Measurements from ENCODE around the gene POMT1.

POMT1 gene

DNA sequence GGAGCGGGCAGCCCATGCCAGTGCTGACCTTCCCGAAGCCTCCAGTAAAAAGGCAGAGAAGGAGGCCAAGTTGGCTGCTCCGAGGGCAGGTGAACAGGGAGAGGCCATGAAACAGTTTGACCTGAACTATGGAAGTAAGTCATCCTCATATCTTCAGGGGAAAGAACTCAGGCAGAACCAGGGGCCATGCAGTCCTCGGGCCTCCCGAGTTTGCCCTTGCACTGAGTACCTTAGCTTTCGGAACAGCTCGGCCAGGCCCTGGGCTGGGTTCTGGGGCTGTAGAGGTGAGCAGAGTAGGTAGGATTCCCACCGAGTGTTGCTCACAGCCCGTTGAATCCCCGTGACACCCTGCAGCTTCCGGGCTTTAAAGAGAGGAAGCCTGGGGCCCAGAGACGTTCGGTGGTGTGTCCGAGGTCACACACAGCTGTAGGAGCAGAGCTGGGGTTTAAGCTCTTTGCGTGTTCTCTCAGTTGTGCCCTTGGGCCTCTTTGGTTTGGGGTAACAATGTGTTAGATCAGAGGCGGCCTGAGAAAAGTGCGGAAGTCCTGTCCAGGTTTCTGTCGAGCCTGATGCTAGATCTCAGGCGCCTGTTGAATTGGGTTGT lies 24.8 kb upstream of the POMT1 start:
- DNase-seq: no peak

DNA sequence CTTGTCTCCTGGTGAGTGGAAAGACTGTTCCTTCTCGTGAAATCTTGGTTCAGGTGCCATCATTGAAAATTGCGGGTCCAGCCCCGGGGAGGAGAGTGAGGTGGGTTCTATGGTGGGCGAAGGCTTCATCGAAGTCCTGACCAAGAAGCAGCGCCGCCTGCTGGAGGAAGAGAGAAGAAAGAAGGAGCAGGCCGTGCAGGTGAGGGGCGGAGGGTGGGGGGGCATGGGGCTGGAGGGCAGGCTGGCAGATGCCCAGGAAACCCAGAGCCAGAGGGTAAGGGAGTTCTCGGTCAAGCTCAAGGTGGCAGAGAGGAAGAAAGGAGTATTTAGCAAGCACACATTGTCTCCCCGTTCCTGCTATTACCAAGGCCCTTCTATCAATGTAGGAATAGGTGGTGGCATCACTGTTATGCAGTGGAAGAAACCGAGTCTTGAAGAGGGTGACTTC lies 24.3 kb upstream of the POMT1 start:
- DNase-seq: peak; percentile 83

DNA sequence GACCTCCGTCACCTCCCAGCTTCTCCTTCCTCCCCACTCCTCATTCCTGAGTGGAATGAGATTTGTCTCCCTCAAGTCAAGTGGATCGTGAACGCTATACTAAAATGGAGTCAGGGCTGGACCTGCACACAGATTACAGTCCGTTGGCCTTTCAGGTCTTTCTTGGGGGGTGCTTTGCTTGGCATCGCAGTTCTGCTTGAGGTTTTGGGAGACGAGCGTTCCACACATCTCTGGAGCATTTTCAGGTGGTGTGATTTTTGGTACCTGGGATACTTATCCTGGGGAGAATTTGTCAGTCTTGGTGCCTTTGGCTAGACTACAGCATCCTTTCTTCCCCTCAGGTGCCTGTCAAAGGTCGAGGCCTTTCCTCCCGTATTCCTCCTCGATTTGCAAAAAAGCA lies 23.8 kb upstream of the POMT1 start:
- no peak for DNase-seq

DNA sequence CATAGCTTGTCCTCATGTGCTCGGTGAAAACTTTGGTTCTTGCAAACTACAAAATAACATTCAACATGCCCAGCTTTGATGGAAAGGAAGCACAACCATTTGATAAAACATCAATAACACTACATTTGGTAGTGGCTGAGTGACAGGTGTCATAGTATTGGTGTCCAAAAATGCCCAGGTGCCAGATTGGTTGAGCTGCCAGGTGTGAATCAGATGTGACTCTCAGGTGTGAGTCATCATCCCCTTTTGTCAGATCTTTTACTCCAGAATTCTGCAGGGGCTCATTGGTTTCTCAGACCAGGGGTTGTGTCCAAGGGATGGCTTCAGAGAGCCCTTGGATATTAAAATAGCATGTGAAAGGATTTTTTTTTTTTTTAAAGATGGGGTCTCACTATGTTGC lies 22.5 kb upstream of the POMT1 start:
- DNase-seq: no peak

DNA sequence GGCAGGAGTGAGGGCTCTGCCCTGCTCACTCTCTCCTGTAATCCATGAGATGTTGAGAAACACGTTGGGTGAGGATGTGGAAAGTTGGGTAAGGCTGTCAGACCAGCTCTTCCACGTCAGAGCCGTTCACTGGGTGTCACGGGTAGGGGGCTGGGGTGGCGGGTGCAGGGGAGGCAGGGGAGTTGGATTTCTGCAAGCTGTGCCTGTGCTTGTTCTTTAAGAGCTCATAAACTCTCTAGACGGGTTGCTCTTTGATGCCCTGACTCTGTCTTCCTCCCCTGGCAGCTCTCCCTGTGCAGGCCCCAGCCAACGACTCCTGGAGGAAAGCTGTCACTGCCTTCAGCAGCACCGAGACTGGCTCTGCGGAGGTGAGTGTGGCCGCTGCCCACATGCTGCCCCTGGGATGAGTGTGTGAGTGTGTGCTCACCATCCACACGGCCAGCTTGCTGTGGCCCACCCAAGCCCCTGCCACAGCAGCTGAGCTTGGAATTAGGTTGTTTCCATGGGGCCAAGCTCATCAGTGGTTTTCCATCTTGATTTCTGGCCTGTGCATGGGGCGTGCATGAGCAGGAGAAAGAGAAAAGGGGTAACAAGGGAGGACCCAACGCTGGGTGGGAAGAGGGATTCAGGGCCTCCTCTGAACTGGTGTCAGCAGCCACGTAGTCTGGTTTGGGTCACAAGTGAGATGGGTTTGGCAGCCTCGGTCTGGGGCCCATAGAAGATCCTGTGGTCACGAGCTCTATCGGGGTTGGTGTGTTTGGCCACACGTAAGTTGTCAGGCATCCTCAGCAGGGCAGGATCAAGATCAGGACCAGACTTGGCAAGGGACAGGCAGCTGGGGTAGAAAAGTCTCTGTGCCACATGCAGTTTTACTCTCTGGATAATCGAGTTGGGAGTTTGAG lies 21.0 kb upstream of the POMT1 start:
- no peak for DNase-seq

DNA sequence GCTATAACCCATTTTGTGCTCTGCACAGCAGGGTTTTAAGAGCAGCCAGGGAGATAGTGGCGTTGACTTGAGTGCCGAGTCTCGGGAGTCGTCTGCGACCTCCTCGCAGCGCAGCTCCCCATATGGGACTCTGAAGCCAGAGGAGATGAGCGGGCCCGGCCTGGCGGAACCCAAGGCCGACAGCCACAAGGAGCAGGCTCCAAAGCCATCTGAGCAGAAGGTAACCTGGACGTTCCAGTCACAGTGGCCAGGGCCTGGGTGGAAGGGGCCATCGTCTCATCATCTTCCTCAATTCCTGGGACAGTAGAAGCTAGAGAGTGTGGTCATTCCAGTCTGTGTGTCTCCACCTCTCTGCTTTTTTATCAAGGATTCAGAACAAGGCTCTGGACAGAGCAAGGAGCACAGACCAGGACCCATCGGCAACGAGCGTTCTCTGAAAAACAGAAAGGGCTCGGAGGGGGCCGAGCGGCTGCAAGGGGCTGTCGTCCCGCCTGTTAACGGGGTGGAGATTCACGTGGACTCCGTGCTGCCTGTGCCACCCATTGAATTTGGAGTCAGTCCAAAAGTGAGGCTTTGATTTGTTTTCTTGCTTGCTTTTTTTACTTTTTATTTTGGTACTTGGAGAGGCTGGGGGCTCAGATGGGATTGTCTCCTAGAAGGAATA lies 20.2 kb upstream of the POMT1 start:
- no peak for DNase-seq

DNA sequence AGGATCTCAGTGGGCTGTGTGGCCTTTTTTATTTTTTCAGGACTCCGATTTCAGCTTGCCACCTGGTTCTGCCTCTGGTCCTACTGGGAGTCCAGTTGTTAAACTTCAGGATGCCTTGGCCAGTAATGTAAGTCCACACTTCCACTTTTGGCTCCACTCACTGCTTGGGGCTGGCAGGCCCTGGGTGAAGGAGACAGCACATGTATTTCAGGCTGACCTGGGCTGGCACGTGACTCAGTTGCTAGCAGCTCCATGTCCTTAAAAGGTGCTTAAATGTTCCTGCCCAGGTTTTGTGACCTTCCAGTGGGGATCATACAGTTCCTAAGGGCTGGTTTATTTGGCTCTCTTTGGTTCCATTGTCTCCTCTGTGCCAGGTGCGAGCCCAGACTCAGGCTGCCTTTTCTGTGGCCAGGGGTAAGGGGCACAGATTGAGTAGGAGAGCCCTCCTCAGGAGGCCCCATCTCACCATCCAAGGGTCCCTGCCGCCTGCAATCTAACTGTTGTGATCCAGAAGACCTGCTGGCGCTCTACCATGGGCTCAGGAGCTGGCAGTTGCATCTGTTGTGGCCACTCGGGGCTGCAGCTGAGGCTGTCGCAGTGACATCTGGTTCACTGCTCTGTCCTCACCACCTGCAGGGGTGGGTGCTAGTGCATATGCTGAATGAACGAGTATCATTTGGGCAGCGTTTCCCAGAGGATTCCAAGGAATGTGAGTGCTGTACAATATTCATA lies 19.2 kb upstream of the POMT1 start:
- no peak for DNase-seq

DNA sequence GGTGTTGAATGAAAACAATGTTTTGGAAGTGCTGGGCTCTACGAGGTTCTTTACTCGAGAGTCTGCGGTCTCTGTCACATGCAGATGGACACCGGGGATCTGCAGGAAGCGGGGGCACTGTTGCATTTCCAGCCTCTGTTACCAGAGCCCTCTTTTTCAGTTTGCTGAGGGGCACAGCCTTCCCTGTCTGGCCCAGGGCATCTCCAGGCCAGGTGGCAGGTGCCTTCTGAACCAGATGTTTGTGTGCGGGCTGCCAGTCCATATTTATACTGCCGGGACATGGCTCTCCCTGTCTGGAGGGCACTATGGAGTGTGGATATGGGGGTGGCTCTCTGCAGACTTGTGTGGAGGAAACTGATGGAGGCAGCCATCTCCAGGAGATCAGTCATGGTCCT lies 18.7 kb upstream of the POMT1 start:
- DNase-seq: no peak

DNA sequence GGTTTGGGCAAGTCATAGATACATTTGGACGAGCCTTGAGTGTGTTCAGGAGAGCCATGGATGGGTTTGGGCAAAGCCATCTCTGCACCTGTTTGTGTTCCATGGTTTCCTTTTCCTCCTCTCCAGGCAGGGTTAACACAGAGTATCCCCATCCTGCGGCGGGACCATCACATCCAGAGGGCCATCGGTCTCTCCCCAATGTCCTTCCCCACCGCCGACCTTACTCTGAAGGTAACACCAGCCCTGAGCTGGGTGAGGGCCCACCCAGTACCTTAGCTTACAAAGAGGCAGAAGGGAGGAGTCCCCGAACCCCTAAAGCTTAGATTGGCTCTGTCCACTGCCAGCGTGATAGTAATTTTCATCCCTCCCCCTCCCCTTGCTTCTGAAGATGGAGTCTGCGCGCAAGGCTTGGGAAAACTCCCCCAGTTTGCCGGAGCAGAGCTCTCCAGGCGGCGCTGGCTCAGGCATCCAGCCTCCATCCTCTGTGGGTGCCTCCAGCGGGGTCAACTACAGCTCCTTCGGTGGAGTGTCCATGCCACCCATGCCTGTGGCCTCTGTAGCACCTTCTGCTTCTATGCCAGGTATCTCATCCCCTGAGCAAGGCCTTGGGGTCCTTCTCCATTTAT lies 18.0 kb upstream of the POMT1 start:
- no peak for DNase-seq

DNA sequence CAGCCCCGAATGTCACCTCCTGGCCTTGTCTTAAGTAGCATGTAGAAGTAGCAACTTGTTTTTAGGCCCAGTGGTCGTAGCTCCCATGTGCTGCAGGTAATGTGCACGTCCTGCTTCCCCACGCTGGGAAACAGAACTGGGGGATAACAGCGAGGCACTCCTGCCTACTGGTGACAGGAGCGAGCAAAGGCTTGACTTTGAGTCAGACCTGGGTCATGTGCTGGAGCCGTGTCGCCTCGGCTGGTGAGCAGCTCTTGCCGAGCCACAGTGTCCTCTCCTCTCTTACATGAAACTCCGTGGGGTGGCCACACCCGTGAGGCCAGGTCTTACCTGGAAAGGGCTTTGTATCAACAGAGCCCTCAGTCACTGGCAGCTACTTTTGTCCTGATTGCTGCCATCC lies 17.5 kb upstream of the POMT1 start:
- DNase-seq: no peak

DNA sequence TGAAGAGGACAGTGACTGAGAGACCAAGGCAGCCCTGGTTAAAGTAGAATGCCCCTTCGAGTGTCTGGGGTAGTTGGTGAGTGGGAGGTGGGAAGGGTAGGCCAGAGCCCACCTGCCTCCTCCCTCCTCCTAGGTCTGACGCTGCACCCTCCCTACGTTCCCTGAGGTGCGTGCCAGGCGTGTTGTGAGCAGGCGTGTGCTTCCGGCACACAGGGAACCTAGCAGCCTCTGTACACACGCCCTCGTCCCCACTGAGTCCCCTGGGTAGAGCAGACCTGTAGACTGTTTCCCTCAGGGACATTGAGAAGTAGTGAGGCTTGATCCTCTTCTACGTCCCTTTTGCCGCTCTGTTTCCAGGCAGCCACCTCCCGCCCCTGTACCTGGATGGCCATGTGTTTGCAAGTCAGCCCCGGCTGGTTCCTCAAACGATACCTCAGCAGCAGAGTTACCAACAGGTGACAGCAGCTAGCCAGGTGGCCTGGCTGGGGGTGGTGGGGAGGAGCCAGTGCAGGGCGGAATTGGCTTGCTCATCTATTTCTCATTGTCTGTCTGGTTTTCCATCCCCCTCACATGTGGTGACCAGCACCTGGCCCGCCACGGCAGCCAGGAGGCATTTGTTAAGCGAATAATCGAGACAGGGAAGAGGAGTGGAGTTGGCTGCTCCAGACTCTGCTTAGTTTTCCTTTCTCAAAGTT lies 16.8 kb upstream of the POMT1 start:
- DNase-seq: no peak

DNA sequence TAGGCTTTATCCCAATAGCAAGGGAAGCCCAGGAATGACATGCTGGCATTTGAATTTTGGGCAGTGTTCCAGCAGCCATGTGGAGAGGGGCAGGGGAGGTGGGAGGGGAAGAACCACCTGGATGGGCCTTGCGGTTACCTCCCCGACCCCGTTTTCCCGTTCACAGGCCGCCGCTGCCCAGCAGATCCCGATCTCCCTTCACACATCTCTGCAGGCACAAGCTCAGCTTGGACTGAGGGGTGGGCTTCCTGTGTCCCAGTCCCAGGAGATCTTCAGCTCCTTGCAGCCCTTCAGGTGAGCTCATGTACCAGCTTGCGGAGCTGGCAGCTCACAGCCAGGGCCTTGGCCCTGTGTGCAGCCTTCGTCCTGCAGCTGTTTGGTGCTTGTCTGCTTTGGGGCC lies 15.7 kb upstream of the POMT1 start:
- DNase-seq: no peak

DNA sequence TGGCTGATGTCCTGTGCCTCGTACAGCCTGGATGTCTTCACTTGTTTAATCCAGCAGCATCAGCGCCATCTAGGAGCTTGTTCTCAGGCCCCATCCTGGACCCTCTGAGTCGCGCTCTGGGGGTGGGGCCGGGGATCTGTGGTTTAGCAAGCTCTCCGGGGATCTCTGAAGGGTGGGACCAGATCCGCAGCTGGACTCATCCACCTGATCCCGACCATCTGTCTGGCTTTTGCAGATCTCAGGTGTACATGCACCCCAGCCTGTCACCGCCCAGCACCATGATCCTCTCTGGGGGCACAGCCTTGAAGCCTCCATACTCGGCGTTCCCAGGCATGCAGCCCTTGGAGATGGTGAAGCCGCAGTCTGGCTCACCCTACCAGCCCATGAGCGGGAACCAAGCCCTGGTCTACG lies 15.1 kb upstream of the POMT1 start:
- no peak for DNase-seq

DNA sequence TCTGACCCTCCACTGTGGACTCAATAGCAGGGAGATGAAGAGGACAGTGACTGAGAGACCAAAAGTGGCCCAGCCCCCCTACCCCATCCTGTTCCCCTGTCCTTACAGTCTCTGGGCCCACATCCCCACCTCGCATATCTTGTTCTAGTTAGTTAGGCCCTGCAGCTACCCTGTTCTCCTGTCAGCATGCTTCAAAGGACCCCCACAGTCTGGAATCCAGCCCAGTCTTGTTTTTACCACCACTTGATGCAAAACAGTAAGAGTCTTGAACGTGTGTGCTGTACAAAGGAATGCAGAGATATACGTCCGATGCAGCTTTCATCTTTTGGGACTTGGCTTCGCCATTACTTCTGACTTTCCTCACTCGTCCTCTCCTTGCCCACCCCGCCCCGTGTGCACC lies 12.2 kb upstream of the POMT1 start:
- DNase-seq: no peak

DNA sequence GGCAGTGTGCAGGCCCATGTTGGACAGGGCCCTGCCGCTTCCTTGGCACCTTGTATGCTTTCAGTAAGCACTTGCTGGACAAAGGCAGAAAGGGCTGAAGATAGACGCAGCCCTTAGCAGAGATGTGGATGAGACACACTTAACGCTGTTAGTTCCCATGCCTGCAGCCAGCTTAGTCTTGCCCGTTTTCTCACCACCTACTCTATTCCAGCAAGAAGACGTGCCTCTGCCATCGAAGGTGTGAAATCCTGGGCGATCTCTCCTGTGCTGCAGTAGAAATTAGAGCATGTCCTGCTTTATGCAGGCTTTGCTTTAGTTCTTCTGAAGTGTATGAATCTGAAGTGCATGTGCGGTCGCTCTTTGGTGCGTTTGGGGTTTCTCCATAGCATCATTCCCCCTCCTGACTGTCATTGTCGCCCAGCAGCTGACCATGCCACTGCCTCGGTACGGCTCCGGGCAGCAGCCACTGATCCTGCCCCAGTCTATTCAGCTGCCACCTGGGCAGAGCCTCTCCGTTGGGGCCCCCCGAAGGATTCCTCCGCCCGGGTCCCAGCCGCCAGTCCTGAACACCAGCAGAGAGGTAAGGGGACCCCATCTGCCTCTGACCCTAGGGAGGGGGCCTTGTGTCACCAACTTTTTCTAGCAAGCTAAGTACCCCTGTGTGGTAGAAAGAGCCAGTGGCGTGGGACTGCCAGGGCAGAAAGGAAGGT lies 11.6 kb upstream of the POMT1 start:
- DNase-seq: no peak

DNA sequence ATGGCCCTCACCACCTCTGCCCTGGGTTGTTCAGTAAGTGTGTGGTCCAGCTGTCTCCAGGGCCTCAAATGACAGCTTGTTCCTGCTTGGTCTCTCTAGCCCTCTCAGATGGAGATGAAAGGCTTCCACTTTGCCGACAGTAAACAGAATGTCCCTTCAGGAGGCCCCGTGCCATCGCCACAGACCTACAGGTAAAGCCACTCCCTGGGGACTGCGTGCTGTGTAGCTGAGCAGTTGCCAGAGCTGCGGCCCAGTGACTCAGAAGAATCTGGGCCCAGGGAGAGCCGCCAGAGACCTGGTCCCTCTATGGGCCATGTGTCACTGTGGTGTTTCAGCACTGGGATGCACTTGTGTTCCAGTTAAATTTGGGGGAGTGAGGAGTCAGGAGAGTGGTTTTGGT lies 10.6 kb upstream of the POMT1 start:
- no peak for DNase-seq

DNA sequence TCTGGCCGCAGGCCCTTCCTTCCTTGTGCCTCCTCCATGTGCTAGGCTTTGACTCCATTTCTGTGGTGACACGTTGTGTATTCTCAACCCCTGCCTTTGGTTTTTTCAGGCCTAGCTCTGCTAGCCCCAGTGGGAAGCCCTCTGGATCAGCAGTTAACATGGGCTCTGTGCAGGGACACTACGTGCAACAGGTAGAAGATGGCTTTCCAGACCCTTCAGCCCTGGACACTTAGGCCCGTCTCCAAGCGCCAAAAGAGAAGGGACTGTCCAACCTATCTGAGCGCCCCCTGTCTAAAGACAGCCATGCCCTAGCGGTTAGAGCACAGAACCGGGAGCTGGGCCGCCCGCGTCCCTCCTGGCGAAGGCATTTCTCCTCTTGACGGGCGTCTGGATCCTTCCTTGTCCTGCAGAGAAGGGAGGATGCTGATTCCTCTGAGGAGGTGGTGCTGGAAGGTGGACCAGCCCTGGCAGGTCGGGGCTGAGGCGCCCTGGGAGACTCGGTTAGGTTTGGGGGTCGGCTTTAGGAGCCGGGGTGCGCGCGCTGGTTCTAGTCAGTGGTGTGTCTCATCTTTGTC lies 8.3 kb upstream of the POMT1 start:
- no peak for DNase-seq

DNA sequence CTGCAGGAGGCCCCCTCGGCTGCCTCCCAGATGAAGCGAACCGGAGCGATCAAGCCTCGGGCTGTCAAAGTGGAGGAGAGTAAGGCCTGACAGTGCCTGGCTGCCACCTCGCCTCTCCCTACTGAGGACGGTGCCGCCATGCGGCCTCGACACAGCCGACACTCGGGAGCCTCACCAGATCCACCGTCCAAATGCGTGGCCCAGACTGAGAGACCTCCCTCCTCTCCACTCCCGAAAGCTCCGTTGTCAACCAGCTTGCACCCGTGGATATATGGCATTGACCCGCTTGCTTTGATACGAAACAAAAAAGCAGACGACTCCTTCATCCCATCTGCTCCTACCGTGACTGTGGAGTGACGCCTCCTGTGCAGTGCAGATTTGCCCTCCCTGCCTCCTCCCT lies 6.9 kb upstream of the POMT1 start:
- no peak for DNase-seq

DNA sequence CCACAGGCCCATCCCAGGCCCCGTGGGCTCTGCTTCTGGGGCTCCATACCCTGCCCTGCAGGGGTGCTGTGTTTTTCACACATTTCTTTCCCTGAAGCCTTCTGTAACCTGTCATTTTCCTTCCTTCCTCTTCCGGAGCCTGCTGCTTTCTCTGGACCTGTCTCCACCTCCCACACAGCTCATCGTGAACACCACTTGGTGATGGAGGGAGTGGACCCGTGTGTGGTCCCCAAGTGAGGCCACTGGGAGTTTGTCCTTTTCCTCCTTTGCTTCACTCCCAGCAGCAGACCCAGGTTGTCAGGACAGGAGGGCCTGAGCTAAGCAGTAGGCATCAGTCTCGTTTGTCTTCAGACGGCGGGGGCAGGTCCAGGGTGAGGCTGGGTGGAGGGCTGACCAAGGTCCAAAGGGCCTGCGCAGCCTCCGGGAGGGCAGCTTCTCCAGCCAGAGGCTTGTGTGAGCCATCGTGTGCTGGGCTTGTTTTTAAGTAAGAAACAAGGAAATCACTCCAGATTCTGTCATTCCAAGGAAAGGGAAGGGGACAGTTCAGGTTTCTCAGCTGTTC lies 5.8 kb upstream of the POMT1 start:
- DNase-seq: no peak

DNA sequence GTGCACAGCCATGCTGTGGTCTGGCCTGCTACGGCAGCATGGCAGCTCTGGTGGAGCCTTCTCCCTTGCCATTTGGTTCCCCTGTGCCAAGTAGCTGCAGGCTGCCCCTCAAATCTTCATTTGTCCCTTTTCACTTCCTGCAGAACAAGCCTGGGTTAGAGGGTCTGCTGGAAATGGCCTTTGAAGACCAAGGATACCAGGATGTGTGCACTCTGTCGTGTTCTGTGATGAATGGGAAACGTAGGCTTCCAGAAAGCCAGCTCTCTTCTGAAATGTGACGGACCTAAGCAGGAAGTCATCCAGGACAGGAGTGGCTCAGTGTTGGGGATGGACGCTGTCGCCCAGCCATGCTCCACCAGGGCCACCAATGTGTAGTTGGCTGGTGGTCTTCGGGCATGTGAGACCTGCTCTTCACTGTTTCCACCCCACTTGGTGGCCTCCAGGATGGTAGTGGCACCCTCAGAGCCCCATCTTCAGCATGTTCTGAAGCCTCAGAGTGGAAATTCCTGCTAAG lies 3.4 kb upstream of the POMT1 start:
- no peak for DNase-seq

DNA sequence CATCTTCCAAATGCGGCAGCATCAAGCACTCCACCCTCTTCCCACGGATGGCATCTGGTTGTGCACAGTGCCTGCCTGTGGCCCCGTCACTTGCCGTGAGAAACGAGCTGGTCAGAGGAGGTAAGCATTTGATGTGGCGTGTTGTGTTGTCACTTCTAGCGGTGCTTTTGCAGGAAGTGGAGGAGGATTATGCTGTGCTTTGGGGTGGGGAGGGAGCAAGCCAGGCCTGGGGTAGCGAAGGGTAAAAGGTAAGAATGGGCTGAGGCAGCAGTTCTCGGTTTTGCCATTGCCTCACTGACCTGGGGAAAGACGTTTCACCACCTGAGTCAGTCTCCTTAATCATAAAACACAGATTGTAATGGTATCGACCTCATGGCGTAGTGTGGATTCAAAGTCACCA lies 2.3 kb upstream of the POMT1 start:
- DNase-seq: peak; percentile 83

All from activated CD8-positive, alpha-beta memory T cell treated with anti-CD3 and anti-CD28 coated beads, Interleukin-2, amount 50 U/mL, for 48 hours (primary cell).